ENCODE data around the gene MEF2C.

Gene MEF2C

GRCh38 chr5:88683506-88684135 is 199.4 kb downstream of the MEF2C start:
- DNase-seq (ENCODE audit: low read depth), result no peak
- no peak overlapping the region for H3K4me3 ChIP-seq (ENCODE audit: low read depth, low read length)
- no peak for TF ChIP-seq CTCF (IDR thresholded peaks at IDR 0.05; ENCODE audit: control insufficient read depth, extremely low read depth, insufficient read depth)

GRCh38 chr5:88682881-88683361 is 200.1 kb downstream of the MEF2C start:
- DNase-seq (ENCODE audit: low read depth), result no peak
- no peak for TF ChIP-seq CTCF (IDR thresholded peaks at IDR 0.05; ENCODE audit: control insufficient read depth, extremely low read depth, insufficient read depth)
- H3K4me3 ChIP-seq (ENCODE audit: low read depth, low read length), result no peak overlapping the region

- no peak for TF ChIP-seq CTCF (IDR thresholded peaks at IDR 0.05; ENCODE audit: control insufficient read depth, extremely low read depth, insufficient read depth)
- no peak overlapping the region for H3K4me3 ChIP-seq (ENCODE audit: low read depth, low read length)
- DNase-seq (ENCODE audit: low read depth), result no peak
These were observed 200.9 kb downstream of the MEF2C start for GRCh38 chr5:88682131-88682530.

- no peak for TF ChIP-seq CTCF (IDR thresholded peaks at IDR 0.05; ENCODE audit: control insufficient read depth, extremely low read depth, insufficient read depth)
- no peak for DNase-seq (ENCODE audit: low read depth)
- no peak overlapping the region for H3K4me3 ChIP-seq (ENCODE audit: low read depth, low read length)
These were observed 201.7 kb downstream of the MEF2C start for GRCh38 chr5:88681211-88681803.

- DNase-seq (ENCODE audit: low read depth), result no peak
- peak overlapping the region; percentile 48 for H3K4me3 ChIP-seq (ENCODE audit: low read depth, low read length)
- peak; percentile 98 for TF ChIP-seq CTCF (IDR thresholded peaks at IDR 0.05; ENCODE audit: control insufficient read depth, extremely low read depth, insufficient read depth)
These were observed 202.5 kb downstream of the MEF2C start for GRCh38 chr5:88680253-88681132.

GRCh38 chr5:88679638-88680037 is 203.3 kb downstream of the MEF2C start:
- no peak for TF ChIP-seq CTCF (IDR thresholded peaks at IDR 0.05; ENCODE audit: control insufficient read depth, extremely low read depth, insufficient read depth)
- no peak overlapping the region for H3K4me3 ChIP-seq (ENCODE audit: low read depth, low read length)
- no peak for DNase-seq (ENCODE audit: low read depth)

Data from LNCaP clone FGC (cell line).